ENCODE data around the gene CLEC20A.

CLEC20A gene

GRCh38 chr1:178496410-178497135 lies at the start of gene CLEC20A:
Gene CLEC20A (minus strand): TSS chr1:178496964. CDS start chr1:178496939, 25 bp downstream.
- DNase-seq, result no peak

DNA sequence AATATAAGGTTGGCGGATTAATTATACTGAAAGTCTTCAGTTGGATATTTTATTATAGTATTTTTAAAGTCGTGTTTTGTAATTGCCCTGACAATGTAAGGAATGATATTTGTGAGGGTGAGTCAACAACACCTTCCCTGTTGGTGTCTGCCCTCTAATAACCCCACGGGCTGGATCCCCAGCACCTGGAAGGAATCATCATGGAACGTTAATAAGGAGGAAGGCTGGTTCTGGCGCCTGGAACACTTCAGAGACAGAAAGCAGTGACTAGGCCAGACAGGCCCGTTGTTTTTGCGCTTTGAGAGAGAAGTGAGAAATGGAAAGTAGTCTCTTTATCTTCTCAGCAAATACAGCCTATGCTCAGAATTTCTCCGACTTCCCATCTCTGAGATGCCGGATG lies 47.8 kb upstream of the CLEC20A start:
- no peak for DNase-seq

- no peak for DNase-seq
Measured at GRCh38 chr1:178543290-178543607, 46.5 kb upstream of the CLEC20A start.

GRCh38 chr1:178542554-178543289 lies 46.0 kb upstream of the CLEC20A start:
- DNase-seq, result peak; percentile 65

DNA sequence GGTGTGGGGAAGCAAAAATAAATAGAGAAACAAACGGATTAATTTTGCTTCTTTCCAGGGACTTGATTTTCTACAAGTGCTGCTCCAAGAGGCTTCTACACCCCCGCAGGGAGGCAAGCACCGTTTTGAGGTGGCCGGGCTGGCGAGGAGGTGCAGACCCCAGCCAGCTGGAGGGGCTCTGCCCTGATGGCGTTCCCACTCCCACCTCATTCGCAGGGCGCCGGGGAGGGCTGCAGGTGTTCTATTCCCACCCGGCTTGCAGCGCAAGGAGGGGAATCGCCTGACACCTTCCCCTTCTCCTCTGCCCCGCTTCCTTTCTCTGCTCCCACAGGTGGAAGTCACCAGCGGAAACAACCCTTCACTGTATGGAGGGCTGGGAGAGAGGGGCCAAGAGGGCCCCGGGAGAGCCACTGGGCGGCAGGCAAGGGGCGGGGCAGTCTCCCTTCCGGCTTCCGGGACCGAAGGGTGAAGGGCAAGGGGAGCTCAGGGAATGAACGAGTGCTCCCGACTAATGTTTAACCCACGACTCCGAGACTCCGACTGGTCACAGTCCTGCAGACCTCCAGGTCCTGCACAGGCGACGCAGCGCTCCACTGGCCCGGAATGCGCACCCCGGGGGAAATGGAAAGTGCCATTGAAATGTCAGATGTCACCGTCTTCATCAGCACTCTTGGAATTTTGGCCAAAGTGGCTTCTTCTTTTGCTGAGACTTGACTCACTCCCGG lies 45.2 kb upstream of the CLEC20A start:
- peak; percentile 51 for DNase-seq

DNA sequence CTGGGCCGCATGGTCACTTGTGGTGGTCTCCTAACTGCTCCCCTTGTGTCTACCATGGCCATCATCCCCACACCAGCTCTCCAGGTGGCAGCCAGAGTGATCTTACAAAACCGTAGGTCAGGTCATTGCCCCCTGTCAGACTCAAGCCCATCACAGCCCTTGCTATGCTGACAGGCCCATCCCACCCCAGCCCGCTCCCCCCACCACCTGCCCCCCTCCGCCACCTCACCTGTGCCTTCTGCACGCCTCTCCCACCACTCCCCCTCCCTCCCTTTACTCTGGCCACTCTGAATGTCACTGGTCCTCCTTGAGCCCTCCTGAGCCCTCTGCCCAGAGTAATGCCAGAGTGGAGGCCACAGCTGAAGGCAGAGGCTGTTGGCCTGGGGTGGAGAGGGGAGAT lies 44.6 kb upstream of the CLEC20A start:
- DNase-seq, result no peak

- no peak for DNase-seq
Measured at GRCh38 chr1:178540646-178541045, 43.9 kb upstream of the CLEC20A start.

DNA sequence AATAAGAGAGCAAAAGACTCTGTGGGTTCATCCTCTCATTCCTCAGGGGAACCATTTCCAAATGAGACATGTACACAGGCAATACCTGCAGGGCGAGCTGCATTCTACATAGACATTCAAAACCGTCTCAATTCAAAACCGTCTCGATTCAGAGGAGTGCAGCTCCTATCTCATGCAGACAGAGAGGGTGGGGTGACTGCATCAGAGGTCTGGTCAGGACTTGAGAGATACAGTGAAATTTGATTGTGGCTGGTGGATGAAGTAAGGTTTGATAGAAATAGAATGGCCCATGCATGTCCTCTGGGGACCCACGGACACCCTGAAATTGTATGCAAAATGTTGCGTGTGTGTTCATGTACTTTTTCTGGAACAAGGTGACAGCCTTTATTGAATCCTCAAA lies 43.4 kb upstream of the CLEC20A start:
- no peak for DNase-seq

GRCh38 chr1:178539291-178539690 lies 42.5 kb upstream of the CLEC20A start:
- no peak for DNase-seq

DNA sequence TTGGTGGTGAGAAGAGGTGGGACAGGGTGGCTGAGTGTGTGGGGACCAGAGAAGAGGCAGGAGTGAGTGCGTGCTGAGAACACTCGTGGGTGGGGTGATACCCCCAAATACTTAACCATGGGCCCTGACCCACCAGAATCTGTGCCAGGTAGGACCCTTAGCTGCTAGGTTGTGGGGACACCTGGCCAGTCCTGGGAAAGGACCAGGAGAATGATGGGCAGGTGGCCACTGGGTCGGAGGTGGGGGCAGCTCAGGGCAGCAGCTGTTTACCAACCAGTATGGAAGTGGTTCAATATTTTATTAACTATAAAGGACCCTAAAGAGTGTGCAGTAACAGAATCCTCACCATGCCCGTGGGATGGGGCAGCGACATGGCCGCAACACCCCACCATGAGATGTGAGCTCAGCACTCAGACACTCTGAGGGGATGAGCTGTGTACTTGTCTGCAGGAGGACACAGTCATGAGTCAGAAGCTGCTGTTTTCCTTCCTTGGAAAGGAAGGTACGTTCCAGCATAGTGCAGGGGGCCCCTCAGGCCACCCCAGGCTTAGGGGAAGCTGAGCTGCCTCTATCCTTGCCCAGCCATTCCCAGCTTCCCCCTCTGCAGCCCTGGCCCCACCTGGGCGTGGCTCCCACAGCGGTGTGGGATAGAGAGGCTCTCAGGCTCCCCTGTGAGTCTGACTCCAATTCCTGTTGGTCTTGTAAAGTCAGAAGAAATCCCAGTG lies 41.6 kb upstream of the CLEC20A start:
- no peak for DNase-seq

GRCh38 chr1:178537382-178538090 lies 40.8 kb upstream of the CLEC20A start:
- DNase-seq, result no peak

DNA sequence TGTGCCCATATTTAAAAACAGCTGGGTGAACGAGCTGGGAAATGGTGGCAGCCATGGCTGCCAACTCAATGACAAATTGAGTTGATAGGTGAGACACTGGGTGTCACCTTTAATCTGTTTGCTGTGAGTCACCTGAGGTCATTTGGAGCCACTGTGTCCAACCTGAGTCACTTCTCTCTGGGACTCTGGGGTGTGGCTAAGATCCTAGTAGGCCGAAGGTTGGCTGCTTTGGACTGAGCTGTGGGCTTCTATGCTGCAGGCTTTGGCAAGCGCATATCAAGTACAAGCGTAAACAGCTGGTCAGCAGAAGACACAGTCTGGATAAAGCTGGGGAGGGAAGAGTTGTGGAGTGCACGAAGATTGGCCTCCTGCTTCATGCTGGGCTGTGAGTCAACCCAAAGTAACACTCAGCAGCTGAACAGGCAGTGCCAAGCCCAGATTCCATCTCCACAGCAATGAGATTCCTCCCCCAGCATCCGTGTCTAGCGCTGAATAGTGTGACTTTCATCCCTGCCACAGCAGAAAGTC lies 40.1 kb upstream of the CLEC20A start:
- no peak for DNase-seq

DNA sequence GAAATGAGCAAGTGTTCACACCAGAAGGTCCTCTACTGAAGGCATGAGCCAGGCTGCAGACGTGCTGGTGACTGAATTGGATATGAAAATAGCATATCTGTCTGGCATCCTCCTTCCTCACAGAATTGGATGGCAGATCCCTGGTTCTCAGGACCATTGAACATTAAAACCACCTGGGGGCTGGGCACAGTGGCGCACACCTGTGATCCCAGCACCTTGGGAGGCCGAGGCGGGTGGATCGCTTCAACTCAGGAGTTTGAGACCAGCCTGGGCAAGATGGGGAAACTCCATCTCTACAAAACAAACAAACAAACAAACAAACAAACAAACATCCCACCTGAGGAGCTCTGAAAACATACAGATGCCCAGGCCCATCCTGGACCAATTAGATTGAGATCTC lies 39.6 kb upstream of the CLEC20A start:
- DNase-seq, result no peak

GRCh38 chr1:178534137-178534868 lies 37.5 kb upstream of the CLEC20A start:
- DNase-seq, result no peak

GRCh38 chr1:178533121-178533946 lies 36.6 kb upstream of the CLEC20A start:
- DNase-seq, result no peak

DNA sequence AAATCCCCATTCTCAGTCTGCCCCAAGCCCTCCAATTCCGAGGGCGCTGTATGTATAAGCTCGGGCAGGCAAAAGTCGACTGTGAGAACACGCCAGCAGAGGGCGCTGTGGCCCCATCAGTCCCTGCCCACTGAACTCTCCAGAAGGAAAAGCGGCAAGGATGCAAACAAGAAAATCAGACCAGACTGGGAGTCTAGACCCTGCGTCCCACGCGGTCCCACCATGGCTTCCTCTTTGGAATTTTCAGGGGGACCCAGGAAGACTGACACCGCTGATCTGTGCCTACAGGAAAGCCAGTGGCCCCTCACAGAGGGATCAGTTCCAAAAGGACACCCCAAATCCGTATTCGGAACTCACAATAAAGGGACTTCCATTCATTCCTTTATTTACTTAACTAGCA lies 35.6 kb upstream of the CLEC20A start:
- no peak for DNase-seq

DNA sequence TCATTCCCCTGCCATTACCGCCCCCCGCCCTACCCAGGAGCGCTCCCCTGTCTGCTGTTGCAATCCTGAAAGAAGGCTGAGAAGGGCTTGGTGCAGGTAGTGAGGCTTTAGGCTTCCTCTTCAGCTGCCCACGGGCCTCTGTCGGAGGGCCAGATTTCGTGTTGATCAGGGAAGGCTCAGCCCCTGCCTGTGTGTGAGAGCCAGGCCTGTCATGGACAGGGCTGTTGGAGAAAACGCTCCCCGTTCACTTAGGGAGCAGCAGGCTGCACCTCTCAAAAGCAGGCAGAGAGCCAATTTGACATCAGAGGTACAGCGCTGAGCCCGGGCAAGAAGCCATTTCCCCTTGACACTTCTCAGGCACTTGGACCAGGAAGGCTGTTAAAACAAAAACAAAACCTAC lies 35.1 kb upstream of the CLEC20A start:
- peak; percentile 83 for DNase-seq

- no peak for DNase-seq
Measured at GRCh38 chr1:178530502-178530901, 33.7 kb upstream of the CLEC20A start.

GRCh38 chr1:178530037-178530402 lies 33.3 kb upstream of the CLEC20A start:
- DNase-seq, result no peak

GRCh38 chr1:178529364-178530036 lies 32.7 kb upstream of the CLEC20A start:
- DNase-seq, result no peak

Measured in DMS79 treated with DMSO at 0.1 percent for 48 hours (cell line).